BJ (cell line): ENCODE results near the gene ZPLD1. TPM values are rescaled to one million over a fixed set of nuclear protein-coding genes. Genes with fewer than 3 reads are reported as not detected.

ENCODE experiments used
- CTCF ChIA-PET: fragments of 350-600 bp; formaldehyde crosslinking; extraction: SDS; loops from one replicate; lab custom pipeline; 2021; ENCODE audit warnings: antibody characterized with exemption, inconsistent platforms; lab: Yijun Ruan, JAX
- POLR2A ChIA-PET: fragments of 300-600 bp; sonication (Branson Sonifier 250); formaldehyde crosslinking; extraction: SDS; loops from one replicate; lab custom pipeline; 2021; ENCODE audit warnings: antibody characterized with exemption; lab: Charles Lee
- DNase-seq: peaks from one replicate; pipeline ENCODE4 v3.0.0-alpha.2; 2011; ENCODE audit warnings: low read depth
- H3K27me3 ChIP-seq: 2 replicates; pipeline ENCODE4 v1.6.0; 2011; ENCODE audit warnings: low read length; ENCODE audit not compliant: control insufficient read depth, insufficient read depth
- H3K36me3 ChIP-seq: 2 replicates; pipeline ENCODE4 v1.5.1; 2011; ENCODE audit warnings: low read length; ENCODE audit not compliant: control insufficient read depth, insufficient read depth
- H3K4me3 ChIP-seq: 2 replicates; pipeline ENCODE4 v1.5.1; 2011; ENCODE audit warnings: low read depth, mild to moderate bottlenecking, control low read depth, low read length
- polyA plus RNA-seq: library from polyadenylated mRNA; depleted of rRNA; stranded (reverse); fragments of >200 nt; gene quantifications from 2 replicates; pipeline ENCODE4 v1.2.3, GENCODE V29; 2011
- TF ChIP-seq, protein P1 (sequence below): IDR thresholded peaks from 2 replicates; pipeline ENCODE4 v1.5.1; 2011; ENCODE audit warnings: low read depth, mild to moderate bottlenecking, control low read depth, inconsistent platforms, low read length, moderate library complexity; ENCODE audit not compliant: insufficient read depth

Gene ZPLD1
- polyA plus RNA-seq, 1 experiment: not detected

GRCh38 chr3:102476198-102476597 is 41.4 kb downstream of the ZPLD1 start:
- TF ChIP-seq, protein P1, sequence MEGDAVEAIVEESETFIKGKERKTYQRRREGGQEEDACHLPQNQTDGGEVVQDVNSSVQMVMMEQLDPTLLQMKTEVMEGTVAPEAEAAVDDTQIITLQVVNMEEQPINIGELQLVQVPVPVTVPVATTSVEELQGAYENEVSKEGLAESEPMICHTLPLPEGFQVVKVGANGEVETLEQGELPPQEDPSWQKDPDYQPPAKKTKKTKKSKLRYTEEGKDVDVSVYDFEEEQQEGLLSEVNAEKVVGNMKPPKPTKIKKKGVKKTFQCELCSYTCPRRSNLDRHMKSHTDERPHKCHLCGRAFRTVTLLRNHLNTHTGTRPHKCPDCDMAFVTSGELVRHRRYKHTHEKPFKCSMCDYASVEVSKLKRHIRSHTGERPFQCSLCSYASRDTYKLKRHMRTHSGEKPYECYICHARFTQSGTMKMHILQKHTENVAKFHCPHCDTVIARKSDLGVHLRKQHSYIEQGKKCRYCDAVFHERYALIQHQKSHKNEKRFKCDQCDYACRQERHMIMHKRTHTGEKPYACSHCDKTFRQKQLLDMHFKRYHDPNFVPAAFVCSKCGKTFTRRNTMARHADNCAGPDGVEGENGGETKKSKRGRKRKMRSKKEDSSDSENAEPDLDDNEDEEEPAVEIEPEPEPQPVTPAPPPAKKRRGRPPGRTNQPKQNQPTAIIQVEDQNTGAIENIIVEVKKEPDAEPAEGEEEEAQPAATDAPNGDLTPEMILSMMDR: no peak
- ChIA-PET CTCF (no interaction called here), POLR2A (no interaction called here)
- Histone ChIP-seq H3K27me3 (no peaks in the 10 kb centered on the region), H3K36me3 (no peaks in the 10 kb centered on the region), H3K4me3 (no peak overlapping the region)
- no peak for DNase-seq

DNA sequence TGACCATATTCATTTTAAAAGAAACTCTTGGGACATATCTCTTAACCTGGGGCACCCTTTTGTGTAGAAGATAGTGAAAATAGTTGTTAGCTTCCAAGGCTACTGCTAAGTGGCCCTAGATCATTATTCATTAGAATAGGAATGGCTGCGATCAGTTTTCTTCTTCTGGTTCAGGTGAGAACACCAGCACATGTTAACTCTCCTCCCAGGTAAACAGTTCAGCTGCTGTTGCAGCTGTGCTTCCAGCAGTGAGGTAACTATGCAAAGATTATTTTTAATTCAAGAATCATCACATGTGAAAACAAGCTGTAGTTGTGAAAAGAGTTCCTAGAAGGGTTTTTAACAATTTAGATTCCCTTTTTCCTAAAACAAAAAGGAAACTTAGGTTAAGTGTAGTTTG is 43.3 kb downstream of the ZPLD1 start:
- TF ChIP-seq, protein P1: no peak
- no peak for DNase-seq
- no peak overlapping the region for H3K4me3 ChIP-seq
- H3K36me3 ChIP-seq: no peaks in the 10 kb centered on the region
- no peaks in the 10 kb centered on the region for H3K27me3 ChIP-seq
- ChIA-PET CTCF (interaction anchor here (1.2 kb wide), 1 partner anchor 9 kb away, joined by 3 read pairs; no protein-coding TSS in a partner anchor), POLR2A (no interaction called here)

GRCh38 chr3:102480139-102480538 is 45.3 kb downstream of the ZPLD1 start:
- Histone ChIP-seq H3K36me3 (no peaks in the 10 kb centered on the region), H3K27me3 (no peaks in the 10 kb centered on the region), H3K4me3 (no peak overlapping the region)
- CTCF ChIA-PET: interaction anchor here (0.8 kb wide), 1 partner anchor 11 kb away, joined by 3 read pairs; no protein-coding TSS in a partner anchor
- TF ChIP-seq, protein P1: no peak
- POLR2A ChIA-PET: no interaction called here
- DNase-seq: no peak

DNA sequence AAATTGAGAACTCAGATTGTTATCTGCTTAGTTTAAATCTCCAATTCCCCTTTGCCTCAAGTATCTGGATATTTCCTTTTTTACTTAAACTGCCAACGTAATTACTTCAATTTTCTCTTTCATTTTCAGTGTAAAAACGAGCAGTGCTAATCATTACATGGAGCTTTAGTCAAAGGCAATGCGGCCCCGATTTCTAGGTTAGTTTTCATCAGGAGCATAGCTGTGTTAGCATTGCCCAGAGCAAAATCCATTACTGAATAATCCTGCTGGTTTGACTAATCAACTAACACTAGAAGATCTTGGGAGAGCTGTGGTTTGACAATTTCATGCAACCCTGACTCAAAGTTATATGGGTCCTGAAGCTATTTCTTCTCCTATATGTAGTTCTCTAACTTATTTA is 46.2 kb downstream of the ZPLD1 start:
- POLR2A ChIA-PET: no interaction called here
- CTCF ChIA-PET: no interaction called here
- DNase-seq: no peak
- H3K4me3 ChIP-seq: no peak overlapping the region
- H3K36me3 ChIP-seq: no peaks in the 10 kb centered on the region
- TF ChIP-seq, protein P1: no peak
- no peaks in the 10 kb centered on the region for H3K27me3 ChIP-seq

GRCh38 chr3:102483556-102483955 is 48.7 kb downstream of the ZPLD1 start:
- ChIA-PET CTCF (no interaction called here), POLR2A (no interaction called here)
- Histone ChIP-seq H3K4me3 (no peak overlapping the region), H3K27me3 (no peaks in the 10 kb centered on the region), H3K36me3 (no peaks in the 10 kb centered on the region)
- TF ChIP-seq, protein P1: no peak
- no peak for DNase-seq
